Body of pancreas (tissue), 4 donors: ENCODE measurements around the gene ARHGDIB. TPM values are rescaled to one million over a fixed set of nuclear protein-coding genes. Genes with fewer than 3 reads are reported as not detected.

Experiments used
- ATAC-seq: fragments of 150-250 bp; one replicate; pipeline ENCODE4 v1.9.1; 2016
- DNase-seq, 4 donors: peaks; one replicate each; pipeline ENCODE4 v3.0.0-alpha.2; 2019
- H3K27ac ChIP-seq, 4 donors: fragments of 200-600 bp; sonication (generic); 1 replicate in 3 of 4; 2 replicates in 1 of 4; pipeline versions ENCODE4 v1.5.1 to v1.6.1; 2016 to 2019; ENCODE audit warnings: mild to moderate bottlenecking in 1 of 4, mixed read lengths in 1 of 4, moderate library complexity in 1 of 4
- H3K27me3 ChIP-seq, 2 donors: fragments of 200-600 bp; sonication (generic); one replicate each; pipeline ENCODE4 v1.6.0; 2016; ENCODE audit warnings: mild to moderate bottlenecking in 1 of 2
- H3K36me3 ChIP-seq, 2 donors: fragments of 200-600 bp; sonication (generic); replicated peaks in 1 of 2; 2 replicates each; pipeline ENCODE4 v1.5.1; 2016; ENCODE audit warnings: low read depth in 2 of 2; ENCODE audit not compliant: insufficient read depth in 1 of 2
- H3K4me1 ChIP-seq: fragments of 200-600 bp; sonication (generic); one replicate; pipeline ENCODE4 v1.6.0; 2016
- H3K4me3 ChIP-seq, 2 donors: fragments of 200-600 bp; sonication (generic); 1 replicate in 1 of 2; 2 replicates in 1 of 2; pipeline ENCODE4 v1.5.1; 2016 to 2019
- H3K9me3 ChIP-seq, 3 donors: fragments of 200-600 bp; sonication (generic); 1 replicate in 2 of 3; 2 replicates in 1 of 3; pipeline ENCODE4 v1.5.1; 2016
- POLR2A ChIP-seq, 3 donors: fragments of 450-650 bp; IDR thresholded peaks; one replicate each; pipeline ENCODE4 v1.6.1; 2016; ENCODE audit warnings: antibody characterized with exemption in 3 of 3, mild to moderate bottlenecking in 2 of 3
- WGBS, 2 donors: methylation state at CpG; one replicate each; pipeline ENCODE4 v1.1.5; 2017; 5-methylcytosine and 5-hydroxymethylcytosine counted together
- intact Hi-C: fragments of 100-400 bp; cut with DNase I; formaldehyde crosslinking; loops from one replicate; pipeline ENCODE4 v1.15.1; 2023
- total RNA-seq, 2 donors: library from RNA; depleted of rRNA; stranded (reverse); fragments of >200 nt; gene quantifications; one replicate each; pipeline ENCODE4 v1.1.0, GENCODE V29; 2016
- TF ChIP-seq, protein P1 (sequence below), 7 experiments: fragments of 450-650 bp in 4 of 7; fragments of 200-600 bp in 3 of 7; sonication (generic) in 3 of 7; IDR thresholded peaks; one replicate each; pipeline ENCODE4 v1.5.1; 2016 to 2019; ENCODE audit warnings: antibody characterized with exemption in 7 of 7

Gene ARHGDIB
- total RNA-seq, 2 donors from 2014 or later = 19.8 to 36.6 TPM

GRCh38 chr12:14896521-14897169 is 64.8 kb downstream of the ARHGDIB start:
- Histone ChIP-seq H3K4me1 (peaks cover 10% of the 10 kb centered on the region), H3K4me3 (no peak overlapping the region), H3K9me3 (no peaks in the 10 kb centered on the region), H3K36me3 (no peaks in the 10 kb centered on the region), H3K27ac (no peak overlapping the region), H3K27me3 (no peaks in the 10 kb centered on the region)
- intact Hi-C loops = no loop called here
- DNase-seq (no peak), ATAC-seq (no peak)
- no peak for TF ChIP-seq POLR2A (IDR thresholded peaks at IDR 0.05)
- TF ChIP-seq, protein P1, sequence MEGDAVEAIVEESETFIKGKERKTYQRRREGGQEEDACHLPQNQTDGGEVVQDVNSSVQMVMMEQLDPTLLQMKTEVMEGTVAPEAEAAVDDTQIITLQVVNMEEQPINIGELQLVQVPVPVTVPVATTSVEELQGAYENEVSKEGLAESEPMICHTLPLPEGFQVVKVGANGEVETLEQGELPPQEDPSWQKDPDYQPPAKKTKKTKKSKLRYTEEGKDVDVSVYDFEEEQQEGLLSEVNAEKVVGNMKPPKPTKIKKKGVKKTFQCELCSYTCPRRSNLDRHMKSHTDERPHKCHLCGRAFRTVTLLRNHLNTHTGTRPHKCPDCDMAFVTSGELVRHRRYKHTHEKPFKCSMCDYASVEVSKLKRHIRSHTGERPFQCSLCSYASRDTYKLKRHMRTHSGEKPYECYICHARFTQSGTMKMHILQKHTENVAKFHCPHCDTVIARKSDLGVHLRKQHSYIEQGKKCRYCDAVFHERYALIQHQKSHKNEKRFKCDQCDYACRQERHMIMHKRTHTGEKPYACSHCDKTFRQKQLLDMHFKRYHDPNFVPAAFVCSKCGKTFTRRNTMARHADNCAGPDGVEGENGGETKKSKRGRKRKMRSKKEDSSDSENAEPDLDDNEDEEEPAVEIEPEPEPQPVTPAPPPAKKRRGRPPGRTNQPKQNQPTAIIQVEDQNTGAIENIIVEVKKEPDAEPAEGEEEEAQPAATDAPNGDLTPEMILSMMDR (IDR thresholded peaks at IDR 0.05) = no peak
- WGBS, 2 donors = 72 to 76% methylated on average over 7 of the region's 7 CpGs

DNA sequence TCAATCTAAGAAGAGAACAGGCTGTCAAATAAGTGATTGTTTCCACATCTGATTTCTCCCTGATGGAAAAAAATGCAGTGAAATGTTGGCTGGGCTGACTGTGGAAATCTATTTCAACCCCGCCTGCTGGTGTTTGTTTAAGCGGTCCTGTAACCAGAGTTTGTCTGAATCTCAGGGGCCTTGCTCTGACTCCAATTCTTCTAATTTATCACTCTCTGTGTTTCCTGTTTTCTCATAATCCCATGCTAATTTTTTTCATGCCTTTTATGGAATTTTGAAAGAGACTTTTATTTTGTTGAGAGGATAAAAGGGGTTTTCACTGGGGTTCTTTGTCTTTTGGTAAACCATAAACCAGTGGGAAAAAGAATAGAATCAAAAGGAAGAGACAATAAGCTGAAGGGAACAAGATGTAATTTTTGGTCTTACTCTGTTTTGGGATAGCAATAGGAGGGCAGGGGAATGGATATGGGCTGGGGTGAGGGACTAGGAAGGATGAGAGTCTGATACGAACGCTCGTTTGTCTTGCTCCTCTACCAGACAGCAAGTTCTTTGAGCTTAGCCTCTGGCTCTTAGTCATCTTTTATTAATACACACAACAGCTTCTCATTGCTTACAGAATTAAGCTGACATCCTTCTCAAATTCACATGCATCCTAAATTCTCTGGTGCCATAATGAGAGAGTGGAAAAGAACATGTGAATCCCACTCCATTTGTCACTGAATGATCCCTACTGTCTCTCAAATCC is 67.7 kb downstream of the ARHGDIB start:
- H3K4me1 ChIP-seq = peaks cover 10% of the 10 kb centered on the region
- 24 to 31% methylated on average over 5 of the region's 5 CpGs for WGBS, 2 donors
- ATAC-seq = peak; percentile 63
- peak overlapping the region; percentile 0 to 56 (median 44) for H3K27ac ChIP-seq
- intact Hi-C loops = no loop called here
- H3K36me3 ChIP-seq = no peaks in the 10 kb centered on the region
- no peak for TF ChIP-seq POLR2A (IDR thresholded peaks at IDR 0.05)
- TF ChIP-seq, protein P1 (IDR thresholded peaks at IDR 0.05) = peak in 1 of 7 experiments; percentile 4
- no peak overlapping the region for H3K4me3 ChIP-seq
- peak in 1 of 4 donors; percentile 36 for DNase-seq
- H3K27me3 ChIP-seq = no peaks in the 10 kb centered on the region
- H3K9me3 ChIP-seq = no peaks in the 10 kb centered on the region

GRCh38 chr12:14892726-14893505 is 68.5 kb downstream of the ARHGDIB start:
- H3K27ac ChIP-seq = peak overlapping the region in 3 of 4 donors; percentile 38 to 56 (median 51)
- 49 to 65% methylated on average over 7 of the region's 7 CpGs for WGBS, 2 donors
- TF ChIP-seq, protein P1 (IDR thresholded peaks at IDR 0.05) = no peak
- no peak for TF ChIP-seq POLR2A (IDR thresholded peaks at IDR 0.05)
- H3K36me3 ChIP-seq = no peaks in the 10 kb centered on the region
- DNase-seq = peak; percentile 22 to 52 (median 38)
- H3K4me3 ChIP-seq = no peak overlapping the region
- H3K9me3 ChIP-seq = no peaks in the 10 kb centered on the region
- intact Hi-C loops = no loop called here
- H3K4me1 ChIP-seq = peaks cover 10% of the 10 kb centered on the region
- peak; percentile 53 for ATAC-seq
- H3K27me3 ChIP-seq = no peaks in the 10 kb centered on the region

Other genes with a start within 250 kb of the ARHGDIB start
- 10 to 100 TPM in 1 of 2 donors, 1 to 10 TPM in 1; 8.6 to 14.8 TPM for gene WBP11, start 158.1 kb downstream of the ARHGDIB start, total RNA-seq
- 1 to 10 TPM in 1 of 2 donors, not detected in 1; 1.8 TPM for gene C12orf60, start 157.9 kb downstream of the ARHGDIB start, total RNA-seq
- 1 to 10 TPM; 1.3 to 4.3 TPM for gene SMCO3, start 147.4 kb downstream of the ARHGDIB start, total RNA-seq
- 1 to 10 TPM; 1.3 to 3.1 TPM for gene ART4, start 118.1 kb downstream of the ARHGDIB start, total RNA-seq
- gene MGP, start 75.7 kb downstream of the ARHGDIB start, total RNA-seq = 100 to 1,000 TPM; 162 to 228 TPM
- 100 to 1,000 TPM in 1 of 2 donors, 10 to 100 TPM in 1; 79.1 to 131 TPM for gene ERP27, start 23.1 kb downstream of the ARHGDIB start, total RNA-seq
- gene PDE6H, start 11.4 kb upstream of the ARHGDIB start, total RNA-seq = not detected